LNCaP clone FGC (cell line): ENCODE results near the gene LRRC71.

Experiments
- DNase-seq: peaks from one replicate; pipeline ENCODE4 v3.0.0-alpha.2; 2011; ENCODE audit warnings: low read depth
- H3K4me3 ChIP-seq: 2 replicates; pipeline ENCODE4 v1.5.1; 2011; ENCODE audit warnings: mild to moderate bottlenecking, low read depth, low read length, control low read depth
- CTCF ChIP-seq: IDR thresholded peaks from 2 replicates; pipeline ENCODE4 v1.5.1; 2012; ENCODE audit warnings: mild to moderate bottlenecking; ENCODE audit not compliant: control insufficient read depth, insufficient read depth; ENCODE audit errors: extremely low read depth

Gene LRRC71

GRCh38 chr1:156941675-156942074 lies 21.2 kb downstream of the LRRC71 start:
- H3K4me3 ChIP-seq, result no peak overlapping the region
- DNase-seq, result no peak
- no peak for TF ChIP-seq CTCF

- no peak for DNase-seq
- H3K4me3 ChIP-seq, result no peak overlapping the region
- no peak for TF ChIP-seq CTCF
These were observed 21.7 kb downstream of the LRRC71 start for GRCh38 chr1:156942176-156942575.

- no peak for TF ChIP-seq CTCF
- H3K4me3 ChIP-seq, result no peak overlapping the region
- DNase-seq, result no peak
These were observed 22.1 kb downstream of the LRRC71 start for GRCh38 chr1:156942576-156942975.

- no peak overlapping the region for H3K4me3 ChIP-seq
- no peak for TF ChIP-seq CTCF
- DNase-seq, result no peak
These were observed 23.3 kb downstream of the LRRC71 start for GRCh38 chr1:156943756-156944155.

- no peak for DNase-seq
- no peak for TF ChIP-seq CTCF
- H3K4me3 ChIP-seq, result no peak overlapping the region
These were observed 23.8 kb downstream of the LRRC71 start for GRCh38 chr1:156944268-156944667.

GRCh38 chr1:156944848-156945247 lies 24.4 kb downstream of the LRRC71 start:
- no peak for DNase-seq
- no peak overlapping the region for H3K4me3 ChIP-seq
- no peak for TF ChIP-seq CTCF

GRCh38 chr1:156945881-156946661 lies 25.6 kb downstream of the LRRC71 start:
- DNase-seq, result peak; percentile 53
- no peak for TF ChIP-seq CTCF
- no peak overlapping the region for H3K4me3 ChIP-seq
